Measurements from ENCODE around the gene TCF3.
A peak's percentile ranks its signal among the peaks of the same experiment; 100 is the strongest.

TCF3 gene

GRCh38 chr19:1580957-1581356, 71.5 kb downstream of the TCF3 start:
- DNase-seq (ENCODE audit: low spot score): no peak

GRCh38 chr19:1580382-1580781, 72.0 kb downstream of the TCF3 start:
- DNase-seq (ENCODE audit: low spot score): no peak

- no peak for DNase-seq (ENCODE audit: low spot score)
Observed at GRCh38 chr19:1579222-1579621, 73.2 kb downstream of the TCF3 start.

- no peak for DNase-seq (ENCODE audit: low spot score)
Observed at GRCh38 chr19:1577929-1578618, 74.3 kb downstream of the TCF3 start.

- DNase-seq (ENCODE audit: low spot score): no peak
Observed at GRCh38 chr19:1577090-1577928, 75.1 kb downstream of the TCF3 start.

GRCh38 chr19:1576242-1577089, 75.9 kb downstream of the TCF3 start:
- no peak for DNase-seq (ENCODE audit: low spot score)

- no peak for DNase-seq (ENCODE audit: low spot score)
Observed at GRCh38 chr19:1575323-1576241, 76.8 kb downstream of the TCF3 start.

GRCh38 chr19:1574354-1575136, 77.9 kb downstream of the TCF3 start:
- no peak for DNase-seq (ENCODE audit: low spot score)

GRCh38 chr19:1572795-1573194, 79.6 kb downstream of the TCF3 start:
- no peak for DNase-seq (ENCODE audit: low spot score)

- DNase-seq (ENCODE audit: low spot score): no peak
Observed at GRCh38 chr19:1571358-1571757, 81.1 kb downstream of the TCF3 start.

- no peak for DNase-seq (ENCODE audit: low spot score)
Observed at GRCh38 chr19:1570836-1571235, 81.6 kb downstream of the TCF3 start.

GRCh38 chr19:1569997-1570396, 82.4 kb downstream of the TCF3 start:
- no peak for DNase-seq (ENCODE audit: low spot score)

GRCh38 chr19:1568320-1569019, 83.9 kb downstream of the TCF3 start, which contains the start of gene MEX3D:
Gene MEX3D, minus strand, starts transcription at chr19:1568325. Its CDS starts 267 bp downstream, at chr19:1568058.
- peak; percentile 79 for DNase-seq (ENCODE audit: low spot score)

GRCh38 chr19:1567848-1568227, 84.6 kb downstream of the TCF3 start:
- no peak for DNase-seq (ENCODE audit: low spot score)

GRCh38 chr19:1567116-1567847, 85.1 kb downstream of the TCF3 start:
- no peak for DNase-seq (ENCODE audit: low spot score)

- DNase-seq (ENCODE audit: low spot score): no peak
Observed at GRCh38 chr19:1566392-1567115, 85.9 kb downstream of the TCF3 start.

- DNase-seq (ENCODE audit: low spot score): no peak
Observed at GRCh38 chr19:1563251-1563650, 89.2 kb downstream of the TCF3 start.

GRCh38 chr19:1561236-1561842, 91.1 kb downstream of the TCF3 start:
- no peak for DNase-seq (ENCODE audit: low spot score)

All from activated CD4-positive, alpha-beta T cell treated with anti-CD3 and anti-CD28 coated beads, Interleukin-2, Interleukin-4, amounts not matched to agents 100 ng/mL and 50 ng/mL, durations not matched to agents 16 hours and 8 hours (primary cell).